Breast epithelium (tissue), 3 donors: ENCODE measurements around the gene CST3.

Source experiments
- CTCF ChIP-seq, 3 donors: fragments of 450-650 bp; IDR thresholded peaks; one replicate each; pipeline ENCODE4 v1.5.1; 2016 to 2017; ENCODE audit warnings: antibody characterized with exemption in 3 of 3, mild to moderate bottlenecking in 3 of 3, moderate library complexity in 3 of 3
- POLR2AphosphoS5 ChIP-seq, 3 donors: sonication (generic); formaldehyde crosslinking; IDR thresholded peaks; one replicate each; pipeline ENCODE4 v1.6.1; 2017; ENCODE audit warnings: antibody characterized with exemption in 3 of 3

- no peak for TF ChIP-seq POLR2AphosphoS5 (IDR thresholded peaks at IDR 0.05)
- no peak for TF ChIP-seq CTCF (IDR thresholded peaks at IDR 0.05)
These were observed 5.9 kb upstream of the CST3 start for GRCh38 chr20:23643659-23644058.
